Skeletal muscle cell (primary cell): ENCODE measurements around the gene DDX10.
"Not testable (repeated sequence)": the region's sequence is repeated elsewhere in the genome, so short reads cannot be mapped to it uniquely, and the experiment has no call there.

Experiments used
- DNase-seq: peaks from one replicate; pipeline ENCODE4 v3.0.0-alpha.2; 2010; ENCODE audit warnings: low read depth
- H3K4me3 ChIP-seq: 2 replicates; pipeline ENCODE4 v1.5.1; 2011; ENCODE audit warnings: low read depth, mild to moderate bottlenecking, control low read depth, low read length, moderate library complexity

Gene DDX10

DNA sequence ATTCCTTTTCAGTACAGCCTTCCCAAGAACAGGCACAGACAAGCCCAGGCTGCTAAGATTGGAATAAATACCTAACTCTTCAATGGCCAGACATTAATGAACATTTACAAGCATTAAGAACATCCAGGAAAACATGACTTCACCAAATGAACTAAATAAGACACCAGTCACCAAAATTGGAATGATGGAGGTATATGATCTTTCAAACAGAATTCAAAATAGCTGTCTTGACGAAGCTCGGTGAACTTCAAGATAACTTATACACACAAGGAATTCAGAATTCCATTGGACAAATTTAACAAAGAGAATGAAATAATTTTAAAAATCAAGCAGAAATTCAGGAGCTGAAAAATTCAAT lies 16.4 kb upstream of the DDX10 start:
- no peak for DNase-seq
- no peak overlapping the region for H3K4me3 ChIP-seq

GRCh38 chr11:108654100-108654499 lies 10.8 kb upstream of the DDX10 start:
- not testable (repeated sequence) for DNase-seq, H3K4me3 ChIP-seq

DNA sequence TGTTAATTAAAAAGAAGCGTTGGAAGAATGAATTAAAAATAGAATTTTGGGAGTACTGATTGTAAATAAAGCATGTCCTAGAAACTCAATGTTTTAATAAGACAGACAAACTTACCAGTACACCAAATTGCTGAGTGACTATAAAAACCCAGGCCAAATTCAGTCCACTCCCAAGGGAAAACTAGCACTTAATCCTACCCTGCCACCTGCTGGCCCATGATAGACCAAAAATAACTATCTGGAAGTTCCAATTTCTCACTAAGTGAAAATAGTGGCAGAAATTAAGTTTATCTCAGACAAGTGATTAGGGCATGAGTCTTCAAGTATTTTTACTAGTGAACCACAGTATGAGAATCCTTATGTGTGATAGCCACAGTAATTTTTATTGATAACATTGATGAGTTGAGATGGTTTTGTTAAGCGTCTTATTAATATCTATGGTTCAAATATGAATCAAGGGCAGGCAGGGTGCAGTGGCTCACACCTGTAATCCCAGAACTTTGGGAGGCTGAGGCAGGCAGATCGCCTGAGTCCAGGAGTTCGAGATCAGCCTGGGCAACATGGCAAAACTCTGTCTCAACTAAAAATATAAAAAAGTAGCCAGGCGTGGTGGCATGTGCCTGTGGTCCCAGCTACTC lies 9.8 kb upstream of the DDX10 start:
- no peak overlapping the region for H3K4me3 ChIP-seq
- no peak for DNase-seq

DNA sequence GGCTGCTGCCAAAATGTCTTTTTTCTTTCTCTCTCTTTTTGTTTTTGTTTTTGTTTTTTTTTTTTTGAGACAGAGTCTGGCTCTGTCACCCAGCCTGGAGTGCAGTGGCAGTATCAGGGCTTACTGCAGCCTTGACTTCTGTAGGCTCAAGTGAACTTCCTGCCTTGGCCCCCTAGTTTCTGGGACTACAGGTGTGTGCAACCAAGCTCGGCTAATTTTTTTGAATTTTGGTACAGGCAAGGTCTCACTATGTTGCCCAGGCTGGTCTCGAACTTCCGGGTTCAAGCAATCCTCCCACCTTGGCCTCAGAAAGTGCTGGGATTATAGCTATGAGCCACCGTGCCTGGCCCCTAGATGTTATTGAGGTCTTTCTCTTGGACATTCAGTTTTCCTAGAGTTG lies 2.2 kb upstream of the DDX10 start:
- no peak overlapping the region for H3K4me3 ChIP-seq
- no peak for DNase-seq

DNA sequence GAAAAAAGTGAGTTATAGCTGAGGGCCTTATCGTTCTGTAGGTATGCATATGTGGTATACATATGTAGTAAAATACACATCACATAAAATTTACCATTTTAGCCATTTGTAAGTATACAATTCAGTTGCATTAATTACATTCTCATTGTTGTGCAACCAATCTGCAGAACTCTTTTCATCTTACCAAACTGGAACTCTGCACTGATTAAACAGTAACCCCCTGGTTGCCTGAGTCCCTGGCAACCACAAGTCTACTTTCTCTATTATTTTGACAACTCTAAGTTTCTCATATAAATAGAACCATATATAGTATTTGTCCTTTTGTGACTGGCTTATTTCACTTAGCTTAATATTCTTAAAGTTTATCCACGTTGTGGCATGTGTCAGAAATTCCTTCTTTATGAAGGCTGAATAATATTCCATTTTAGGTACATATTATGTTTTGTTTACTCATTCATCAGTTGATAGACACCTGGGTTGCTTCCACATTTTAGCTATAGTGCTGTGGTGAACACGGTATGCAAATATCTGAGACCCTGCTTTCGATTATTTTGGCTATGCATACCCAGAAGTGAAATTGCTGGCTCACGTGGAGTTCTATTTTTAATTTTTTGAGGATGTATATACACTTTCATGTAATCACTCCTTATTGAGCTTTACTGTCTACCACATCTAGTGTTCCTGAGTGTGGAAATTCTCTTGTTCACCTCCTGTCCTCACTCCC lies 1.6 kb upstream of the DDX10 start:
- no peak overlapping the region for H3K4me3 ChIP-seq
- DNase-seq: no peak

DNA sequence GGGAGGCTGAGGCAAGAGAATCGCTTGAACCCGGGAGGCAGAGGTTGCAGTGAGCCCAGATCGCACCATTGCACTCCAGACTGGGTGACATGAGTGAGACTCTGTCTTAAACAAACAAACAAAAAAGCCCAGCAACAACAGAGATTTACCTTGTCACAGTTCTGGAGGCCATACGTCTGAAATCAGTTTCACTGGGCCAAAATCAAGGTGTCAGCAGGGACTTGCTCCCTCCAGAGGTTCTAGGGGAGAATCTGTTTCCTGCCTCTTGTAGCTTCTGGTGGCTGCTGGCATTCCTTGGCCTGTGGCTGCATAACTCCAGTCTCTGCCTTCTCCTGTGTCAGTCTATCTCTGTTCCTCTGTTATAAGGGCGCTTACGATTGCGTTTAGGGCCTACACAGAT lies 1.5 kb downstream of the DDX10 start:
- H3K4me3 ChIP-seq: no peak overlapping the region
- DNase-seq: no peak

- no peak for DNase-seq
- H3K4me3 ChIP-seq: no peak overlapping the region
Measured at GRCh38 chr11:108669286-108669685, 4.4 kb downstream of the DDX10 start.

DNA sequence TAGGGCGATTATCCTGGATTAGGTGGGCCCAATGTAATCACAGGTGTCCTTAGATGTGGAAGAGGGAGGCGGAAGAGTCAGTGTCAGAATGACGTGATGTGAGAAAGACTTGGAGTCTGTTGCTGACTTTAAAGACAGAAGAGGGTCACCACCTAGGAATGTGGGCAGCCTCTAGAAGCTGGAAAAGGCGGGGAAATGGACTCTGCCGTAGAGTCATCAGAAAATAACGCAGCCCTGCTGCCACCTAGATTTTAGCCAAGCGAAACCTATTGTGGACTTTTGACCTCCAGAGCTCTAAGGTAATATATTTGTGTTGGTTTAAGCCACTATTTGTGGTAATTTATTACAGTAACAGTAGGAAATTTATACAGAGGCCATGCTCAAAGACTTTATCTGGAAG lies 4.8 kb downstream of the DDX10 start:
- DNase-seq: no peak
- H3K4me3 ChIP-seq: no peak overlapping the region

- H3K4me3 ChIP-seq: no peak overlapping the region
- DNase-seq: no peak
Measured at GRCh38 chr11:108670451-108670850, 5.6 kb downstream of the DDX10 start.

DNA sequence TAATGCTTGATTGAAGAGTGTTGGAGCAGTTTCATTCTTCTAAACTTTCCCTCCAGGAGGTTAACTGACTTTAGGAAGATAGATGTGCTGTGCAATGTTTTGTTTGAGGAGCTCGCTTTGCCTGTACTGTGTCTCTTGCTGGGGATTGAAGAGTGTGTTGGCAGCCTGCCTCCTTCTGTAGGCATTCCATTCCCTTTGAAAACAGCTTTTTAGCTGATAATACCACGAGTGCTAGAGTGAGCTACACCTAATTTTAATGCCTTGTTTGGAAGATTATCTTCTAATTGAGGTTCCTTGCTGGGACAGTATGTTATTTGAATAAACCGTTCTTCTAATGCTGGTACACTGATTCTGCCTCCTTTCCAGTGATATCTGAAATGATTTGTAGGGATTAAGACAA lies 7.2 kb downstream of the DDX10 start:
- H3K4me3 ChIP-seq: no peak overlapping the region
- DNase-seq: no peak

DNA sequence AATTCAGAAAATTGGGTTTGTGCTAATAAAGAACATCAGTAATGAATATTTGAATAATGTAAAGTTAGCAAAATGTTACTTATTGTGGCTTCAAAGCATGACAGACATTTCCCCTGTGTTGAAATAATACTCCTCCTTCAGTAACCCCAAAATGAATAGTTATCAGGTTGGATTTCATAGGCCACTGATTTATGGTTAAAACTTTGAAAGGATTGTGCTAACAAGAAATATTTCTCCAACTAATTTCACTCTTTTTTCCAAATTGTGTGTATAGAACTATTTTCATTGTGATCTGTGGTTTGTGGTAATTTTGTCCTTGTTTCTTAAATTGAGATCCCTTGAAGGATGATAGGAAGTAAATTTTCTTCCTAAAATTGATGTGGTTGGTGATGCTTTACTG lies 7.9 kb downstream of the DDX10 start:
- DNase-seq: no peak
- H3K4me3 ChIP-seq: no peak overlapping the region

GRCh38 chr11:108679045-108679444 lies 14.2 kb downstream of the DDX10 start:
- DNase-seq: no peak
- no peak overlapping the region for H3K4me3 ChIP-seq

DNA sequence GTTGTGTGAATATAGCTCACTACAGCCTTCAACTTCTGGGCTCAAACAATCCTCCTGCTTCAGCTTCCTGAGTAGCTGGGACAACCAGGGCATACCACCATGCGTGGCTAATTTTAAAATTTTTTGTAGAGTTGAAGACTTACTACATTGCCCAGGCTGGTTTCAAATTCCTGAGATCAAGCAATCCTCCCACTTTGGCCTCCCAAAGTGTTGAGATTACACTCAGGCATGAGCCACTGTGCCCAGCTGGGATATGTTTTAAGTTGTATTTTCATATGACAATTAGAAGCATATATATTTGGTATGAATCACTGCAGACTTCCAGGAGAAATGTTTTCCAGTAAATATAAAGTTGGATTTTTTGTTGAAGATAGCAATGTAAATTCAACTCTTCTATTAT lies 15.4 kb downstream of the DDX10 start:
- no peak for DNase-seq
- H3K4me3 ChIP-seq: no peak overlapping the region

DNA sequence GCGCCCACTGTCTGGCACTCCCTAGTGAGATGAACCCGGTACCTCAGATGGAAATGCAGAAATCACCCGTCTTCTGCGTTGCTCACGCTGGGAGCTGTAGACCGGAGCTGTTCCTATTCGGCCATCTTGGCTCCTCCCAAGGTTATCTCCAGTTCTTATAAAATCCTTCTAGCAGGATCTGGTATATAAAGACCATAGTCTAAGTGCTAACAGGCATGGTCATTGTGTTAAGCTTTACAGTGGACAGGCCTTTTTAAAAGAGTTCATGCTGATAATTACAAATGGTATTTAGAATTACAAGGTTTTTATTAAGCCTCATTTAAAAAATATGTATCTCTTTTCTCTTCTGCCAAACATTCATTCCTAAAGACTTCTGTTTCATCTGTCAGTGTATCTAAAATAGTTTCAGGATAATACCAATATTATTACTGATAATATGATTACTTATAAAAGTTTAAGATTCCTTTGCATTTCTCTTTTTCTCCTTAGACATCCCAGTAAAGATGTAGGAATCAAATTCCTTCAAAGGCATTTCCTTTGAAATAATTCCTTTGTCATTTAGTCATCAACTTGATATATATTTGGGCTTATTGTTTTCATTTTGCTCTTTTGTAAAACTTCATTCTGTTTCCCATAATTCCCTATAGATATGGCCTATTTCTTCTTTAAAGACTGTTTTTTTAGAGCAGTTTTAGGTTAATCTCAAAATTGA lies 20.7 kb downstream of the DDX10 start:
- no peak overlapping the region for H3K4me3 ChIP-seq
- no peak for DNase-seq

DNA sequence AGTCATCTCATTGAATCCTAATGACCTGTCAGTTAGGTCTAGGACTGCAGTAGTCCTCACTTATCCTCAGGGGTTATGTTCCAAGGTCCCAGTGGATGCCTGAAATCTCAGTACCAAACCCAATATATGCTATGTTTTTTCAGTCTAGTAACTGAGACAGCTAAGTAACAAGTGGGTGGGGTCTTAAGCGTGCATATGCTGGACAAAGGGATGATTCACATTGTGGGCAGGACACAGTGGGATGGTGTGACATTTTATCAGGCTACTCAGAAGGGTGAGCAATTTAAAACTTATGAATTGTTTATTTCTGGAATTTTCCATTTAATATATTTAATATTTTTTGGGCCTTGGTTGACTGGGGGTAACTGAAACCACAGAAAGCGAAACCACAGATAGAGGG lies 29.0 kb downstream of the DDX10 start:
- no peak overlapping the region for H3K4me3 ChIP-seq
- peak; percentile 37 for DNase-seq

DNA sequence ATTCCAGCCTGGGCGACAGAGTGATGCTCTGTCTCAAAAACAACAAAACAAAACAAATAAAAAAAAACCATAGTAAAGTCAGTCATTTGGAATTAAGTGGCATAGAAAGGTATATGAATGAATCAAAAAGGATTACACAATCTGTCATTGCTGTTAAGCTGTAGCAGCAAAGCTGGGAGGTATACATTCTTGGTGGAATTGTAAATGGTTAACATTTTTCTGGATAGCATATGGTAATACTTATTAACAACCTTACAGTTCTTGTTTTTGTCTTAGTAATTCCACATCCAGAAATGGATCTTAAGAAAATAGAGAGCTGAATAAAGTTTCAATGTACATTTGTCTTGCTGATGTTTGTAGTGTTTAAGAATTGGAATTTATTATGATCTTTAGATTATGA lies 30.0 kb downstream of the DDX10 start:
- DNase-seq: no peak
- no peak overlapping the region for H3K4me3 ChIP-seq

DNA sequence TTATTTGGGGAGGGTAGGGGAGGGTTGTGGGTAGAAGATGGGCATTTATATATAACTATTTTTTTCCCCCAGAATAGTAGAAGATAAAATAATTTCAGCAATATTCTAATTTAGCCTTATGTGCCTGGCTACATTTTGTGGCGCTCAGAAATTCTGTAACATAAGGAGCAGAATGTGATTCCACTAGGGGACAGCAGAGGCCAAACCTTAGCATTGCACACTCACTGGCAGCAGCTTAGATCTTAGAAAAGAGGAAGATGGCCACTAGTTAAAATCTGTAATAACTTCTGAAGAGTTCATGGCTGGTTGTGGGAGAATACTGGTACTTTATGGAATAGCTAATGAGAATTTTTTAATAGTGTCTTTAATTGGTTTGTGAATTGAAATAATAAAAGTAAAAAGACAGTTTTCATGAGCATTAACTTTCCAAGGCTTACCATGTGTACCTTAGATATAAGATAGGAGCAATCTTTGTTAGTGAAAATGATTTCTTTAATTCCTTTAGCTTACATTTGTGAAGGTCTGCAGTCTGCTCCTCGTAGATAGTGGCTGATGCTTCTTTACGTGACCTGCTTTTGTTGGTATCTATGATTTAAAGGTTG lies 33.1 kb downstream of the DDX10 start:
- peak; percentile 38 for DNase-seq
- no peak overlapping the region for H3K4me3 ChIP-seq

DNA sequence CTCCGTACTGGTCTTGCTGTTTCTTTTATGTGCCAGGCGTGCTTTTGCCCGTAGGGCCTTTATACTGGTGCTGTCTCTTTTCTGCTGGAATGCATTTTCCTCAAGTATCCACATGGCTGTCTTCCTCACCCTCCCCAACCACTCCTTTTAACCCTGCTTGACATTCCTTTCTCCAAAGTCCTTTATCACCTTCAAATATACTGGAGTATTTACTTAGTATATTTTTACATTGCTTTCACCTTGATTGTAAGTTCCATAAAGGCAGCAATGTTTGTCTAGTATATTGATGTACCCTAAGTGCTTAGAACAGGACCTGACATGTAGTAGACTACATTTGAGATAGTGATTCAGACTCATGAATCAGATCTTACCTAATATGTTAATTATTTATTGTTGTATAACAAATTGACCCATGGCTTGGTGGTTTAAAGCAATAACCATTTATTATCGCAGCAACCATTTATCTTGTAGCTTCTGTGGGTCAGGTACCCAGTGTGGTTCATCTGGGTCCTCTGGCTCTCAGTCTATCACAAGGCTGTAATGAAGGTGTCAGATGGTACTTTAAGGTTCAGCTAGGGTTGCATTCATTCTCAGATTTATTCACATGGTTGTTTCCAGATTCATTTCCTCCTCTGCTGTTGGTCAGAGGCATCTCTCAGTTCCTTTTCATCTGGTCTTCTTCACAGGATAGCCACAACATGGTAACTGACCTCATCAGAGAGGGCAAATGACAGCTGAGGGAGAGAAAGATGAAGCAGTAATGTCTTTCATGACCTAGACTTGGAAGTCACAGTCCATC lies 34.2 kb downstream of the DDX10 start:
- no peak for DNase-seq
- no peak overlapping the region for H3K4me3 ChIP-seq

- no peak overlapping the region for H3K4me3 ChIP-seq
- DNase-seq: no peak
Measured at GRCh38 chr11:108703916-108704315, 39.0 kb downstream of the DDX10 start.

- DNase-seq: no peak
- H3K4me3 ChIP-seq: no peak overlapping the region
Measured at GRCh38 chr11:108705061-108705460, 40.2 kb downstream of the DDX10 start.
